ENCODE data around the gene TMEM40.
"Not testable (repeated sequence)": the region's sequence is repeated elsewhere in the genome, so short reads cannot be mapped to it uniquely, and the experiment has no call there.

TMEM40 gene

GRCh38 chr3:12709334-12709733, 49.7 kb downstream of the TMEM40 start:
- DNase-seq: no peak

- no peak for DNase-seq
These were observed 50.4 kb downstream of the TMEM40 start for GRCh38 chr3:12708584-12709192.

GRCh38 chr3:12707449-12707848, 51.6 kb downstream of the TMEM40 start:
- DNase-seq: no peak

GRCh38 chr3:12706504-12707253, 52.4 kb downstream of the TMEM40 start:
- peak; percentile 68 for DNase-seq

- DNase-seq: no peak
These were observed 53.1 kb downstream of the TMEM40 start for GRCh38 chr3:12705981-12706380.

GRCh38 chr3:12705374-12705926, 53.6 kb downstream of the TMEM40 start:
- no peak for DNase-seq

- no peak for DNase-seq
These were observed 56.6 kb downstream of the TMEM40 start for GRCh38 chr3:12702501-12702900.

- DNase-seq: not testable (repeated sequence)
These were observed 57.5 kb downstream of the TMEM40 start for GRCh38 chr3:12701601-12702000.

- DNase-seq: no peak
These were observed 58.3 kb downstream of the TMEM40 start for GRCh38 chr3:12700800-12701199.

- DNase-seq: no peak
These were observed 63.1 kb downstream of the TMEM40 start for GRCh38 chr3:12695916-12696315.

- DNase-seq: no peak
These were observed 63.9 kb downstream of the TMEM40 start for GRCh38 chr3:12695112-12695511.

GRCh38 chr3:12692444-12692843, 66.6 kb downstream of the TMEM40 start:
- no peak for DNase-seq

- no peak for DNase-seq
These were observed 68.9 kb downstream of the TMEM40 start for GRCh38 chr3:12689997-12690711.

- DNase-seq: no peak
These were observed 71.1 kb downstream of the TMEM40 start for GRCh38 chr3:12687948-12688347.

- no peak for DNase-seq
These were observed 73.0 kb downstream of the TMEM40 start for GRCh38 chr3:12686096-12686495.
